HepG2 (cell line): ENCODE results near the gene SRC. TPM values are rescaled to one million over a fixed set of nuclear protein-coding genes. Genes with fewer than 3 reads are reported as not detected.

Source experiments
- GMEB2 ChIP-seq: IDR thresholded peaks from 2 replicates; pipeline ENCODE4 v1.6.1; 2016; ENCODE audit warnings: missing biosample characterization, missing genetic modification reagents, low read depth
- KMT2A ChIP-seq: sonication (generic); formaldehyde crosslinking; IDR thresholded peaks from 2 replicates; pipeline ENCODE4 v1.4.0; 2020; ENCODE audit warnings: missing genetic modification reagents
- LCORL ChIP-seq, 2 experiments: fragments of 450-650 bp in 1 of 2; sonication (generic) in 1 of 2; formaldehyde crosslinking in 1 of 2; IDR thresholded peaks; 2 replicates each; pipeline versions ENCODE4 v1.5.0 to v1.6.1; 2017 to 2020; ENCODE audit warnings: antibody characterized with exemption in 1 of 2, missing genetic modification reagents in 1 of 2
- MAFK ChIP-seq, 2 experiments: IDR thresholded peaks in 1 of 2; conservative IDR thresholded peaks in 1 of 2; 2 replicates each; pipeline ENCODE4 v1.6.1; 2011; ENCODE audit warnings: improper control_type of control experiment in 2 of 2, low read length in 2 of 2
- NFE2 ChIP-seq: sonication (generic); formaldehyde crosslinking; IDR thresholded peaks from 2 replicates; pipeline ENCODE4 v1.4.0; 2020; ENCODE audit warnings: missing genetic modification reagents
- NFRKB ChIP-seq: fragments of 450-650 bp; IDR thresholded peaks from 2 replicates; pipeline ENCODE4 v1.6.1; 2017
- NR2F1 ChIP-seq, 2 experiments: fragments of 450-650 bp in 1 of 2; formaldehyde crosslinking in 1 of 2; IDR thresholded peaks; 2 replicates each; pipeline versions ENCODE4 v1.5.0 to v1.6.1; 2016 to 2020; ENCODE audit warnings: mild to moderate bottlenecking in 1 of 2, missing compliant biosample characterization in 1 of 2, missing genetic modification reagents in 1 of 2, moderate library complexity in 1 of 2
- PAWR ChIP-seq: sonication (generic); formaldehyde crosslinking; IDR thresholded peaks from 2 replicates; pipeline ENCODE4 v1.4.0; 2020; ENCODE audit warnings: missing genetic modification reagents, mild to moderate bottlenecking, borderline replicate concordance
- POLR2G ChIP-seq: fragments of 200-400 bp; formaldehyde crosslinking; IDR thresholded peaks from 2 replicates; pipeline ENCODE4 v1.6.1; 2018; ENCODE audit warnings: mild to moderate bottlenecking, low read depth, low read length, moderate library complexity
- REXO4 ChIP-seq: sonication (generic); formaldehyde crosslinking; IDR thresholded peaks from 2 replicates; pipeline ENCODE4 v1.8.0; 2022; ENCODE audit warnings: missing genetic modification reagents, mild to moderate bottlenecking, borderline replicate concordance
- SIN3B ChIP-seq: fragments of 150-350 bp; IDR thresholded peaks from 2 replicates; pipeline ENCODE4 v1.6.1; 2014; ENCODE audit warnings: low read length
- SIX1 ChIP-seq: sonication (generic); formaldehyde crosslinking; IDR thresholded peaks from 2 replicates; pipeline ENCODE4 v1.4.0; 2020; ENCODE audit warnings: missing genetic modification reagents, borderline replicate concordance
- TOE1 ChIP-seq: sonication (generic); formaldehyde crosslinking; IDR thresholded peaks from 2 replicates; pipeline ENCODE4 v1.4.0; 2020; ENCODE audit warnings: mild to moderate bottlenecking, missing genetic modification reagents
- YEATS4 ChIP-seq: sonication (generic); formaldehyde crosslinking; IDR thresholded peaks from 2 replicates; pipeline ENCODE4 v1.4.0; 2020; ENCODE audit warnings: missing genetic modification reagents, borderline replicate concordance
- ZNF136 ChIP-seq: sonication (generic); formaldehyde crosslinking; IDR thresholded peaks from 2 replicates; pipeline ENCODE4 v1.8.1; 2022; ENCODE audit warnings: low read depth, mild to moderate bottlenecking, moderate library complexity, missing genetic modification reagents
- ZNF563 ChIP-seq: sonication (generic); formaldehyde crosslinking; IDR thresholded peaks from 2 replicates; pipeline ENCODE4 v1.8.0; 2022; ENCODE audit warnings: mild to moderate bottlenecking, moderate library complexity, missing genetic modification reagents
- ZNF720 ChIP-seq: sonication (generic); formaldehyde crosslinking; IDR thresholded peaks from 2 replicates; pipeline ENCODE4 v1.4.0; 2020; ENCODE audit warnings: missing genetic modification reagents
- ZNF841 ChIP-seq: sonication (generic); formaldehyde crosslinking; IDR thresholded peaks from 2 replicates; pipeline ENCODE4 v1.8.1; 2023; ENCODE audit warnings: missing genetic modification reagents, borderline replicate concordance
- ZSCAN30 ChIP-seq: sonication (generic); formaldehyde crosslinking; IDR thresholded peaks from 2 replicates; pipeline ENCODE4 v1.5.0; 2020; ENCODE audit warnings: mild to moderate bottlenecking, missing genetic modification reagents
- polyA plus RNA-seq, 8 experiments: library from polyadenylated mRNA; depleted of rRNA in 3 of 8; stranded (reverse) in 7 of 8; unstranded in 1 of 8; fragments of >200 nt; fragmentation: Illumina TruSeq in 4 of 8; extraction: Trizol in 4 of 8; gene quantifications; 2 replicates each; pipeline versions ENCODE4 v1.2.1 to v1.2.3, GENCODE V29; 2011 to 2016; ENCODE audit warnings: low read depth in 4 of 8, missing spikeins in 1 of 8, mixed read lengths in 1 of 8; ENCODE audit not compliant: insufficient read depth in 1 of 8
- total RNA-seq, 5 experiments: library from RNA; depleted of rRNA; stranded (reverse); fragments of >200 nt; fragmentation: Illumina TruSeq; extraction: Trizol; gene quantifications; 2 replicates each; pipeline ENCODE4 v1.2.3, GENCODE V29; 2016; ENCODE audit warnings: low read depth in 1 of 5
- TF ChIP-seq, protein P1 (sequence below): IDR thresholded peaks from 2 replicates; pipeline ENCODE4 v1.6.1; 2016; ENCODE audit warnings: low read depth
- TF ChIP-seq, protein P2 (sequence below): sonication (generic); formaldehyde crosslinking; IDR thresholded peaks from 2 replicates; pipeline ENCODE4 v1.4.0; 2020; ENCODE audit warnings: missing genetic modification reagents
- TF ChIP-seq, protein P3 (sequence below): IDR thresholded peaks from 2 replicates; pipeline ENCODE4 v1.6.1; 2016; ENCODE audit warnings: low read depth, control low read depth
- TF ChIP-seq, protein P4 (sequence below): IDR thresholded peaks from 2 replicates; pipeline ENCODE4 v1.6.1; 2016; ENCODE audit warnings: missing compliant biosample characterization, missing genetic modification reagents, borderline replicate concordance

The SRC gene
- total and polyA plus RNA-seq, 2 of the 13 experiments (the other 11 are each of a cell fraction or from before 2014, with no cell fraction given), result 54.7 to 192 TPM

- TF ChIP-seq, protein P1, sequence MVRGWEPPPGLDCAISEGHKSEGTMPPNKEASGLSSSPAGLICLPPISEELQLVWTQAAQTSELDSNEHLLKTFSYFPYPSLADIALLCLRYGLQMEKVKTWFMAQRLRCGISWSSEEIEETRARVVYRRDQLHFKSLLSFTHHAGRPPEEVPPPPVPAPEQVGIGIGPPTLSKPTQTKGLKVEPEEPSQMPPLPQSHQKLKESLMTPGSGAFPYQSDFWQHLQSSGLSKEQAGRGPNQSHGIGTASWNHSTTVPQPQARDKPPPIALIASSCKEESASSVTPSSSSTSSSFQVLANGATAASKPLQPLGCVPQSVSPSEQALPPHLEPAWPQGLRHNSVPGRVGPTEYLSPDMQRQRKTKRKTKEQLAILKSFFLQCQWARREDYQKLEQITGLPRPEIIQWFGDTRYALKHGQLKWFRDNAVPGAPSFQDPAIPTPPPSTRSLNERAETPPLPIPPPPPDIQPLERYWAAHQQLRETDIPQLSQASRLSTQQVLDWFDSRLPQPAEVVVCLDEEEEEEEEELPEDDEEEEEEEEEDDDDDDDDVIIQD, result no peak
- TF ChIP-seq LCORL (IDR thresholded peaks at IDR 0.05) (no peak), LCORL (CRISPR knock-in tag; IDR thresholded peaks at IDR 0.05) (peak; percentile 87; the same call in 1 of the 2 replicates), POLR2G (no peak), KMT2A (CRISPR knock-in tag) (peak; percentile 47; the same call in 1 of the 2 replicates), MAFK (conservative IDR thresholded peaks at IDR 0.05 in 1 of 2, IDR thresholded peaks at IDR 0.05 in 1 of 2; ENCODE audit: low read length in 2 of 2) (no peak; a peak in 1 of 4 replicates), NFRKB (no peak), ZNF563 (CRISPR knock-in tag) (no peak), ZNF136 (0 out of 2 replicates have a peak, but pooled peaks have one; percentile 37), SIN3B (no peak), PAWR (CRISPR knock-in tag) (no peak), ZNF841 (no peak), ZNF720 (CRISPR knock-in tag) (no peak), YEATS4 (CRISPR knock-in tag) (0 out of 2 replicates have a peak, but pooled peaks have one; percentile 26), NR2F1 (CRISPR knock-in tag; IDR thresholded peaks at IDR 0.05) (peak; percentile 63 to 83; a peak in 3 of 4 replicates), SIX1 (CRISPR knock-in tag) (no peak), NFE2 (CRISPR knock-in tag) (no peak), REXO4 (CRISPR knock-in tag) (no peak), ZSCAN30 (CRISPR knock-in tag) (no peak), GMEB2 (CRISPR knock-in tag) (no peak), TOE1 (CRISPR knock-in tag) (0 out of 2 replicates have a peak, but pooled peaks have one; percentile 52)
- TF ChIP-seq, protein P2, sequence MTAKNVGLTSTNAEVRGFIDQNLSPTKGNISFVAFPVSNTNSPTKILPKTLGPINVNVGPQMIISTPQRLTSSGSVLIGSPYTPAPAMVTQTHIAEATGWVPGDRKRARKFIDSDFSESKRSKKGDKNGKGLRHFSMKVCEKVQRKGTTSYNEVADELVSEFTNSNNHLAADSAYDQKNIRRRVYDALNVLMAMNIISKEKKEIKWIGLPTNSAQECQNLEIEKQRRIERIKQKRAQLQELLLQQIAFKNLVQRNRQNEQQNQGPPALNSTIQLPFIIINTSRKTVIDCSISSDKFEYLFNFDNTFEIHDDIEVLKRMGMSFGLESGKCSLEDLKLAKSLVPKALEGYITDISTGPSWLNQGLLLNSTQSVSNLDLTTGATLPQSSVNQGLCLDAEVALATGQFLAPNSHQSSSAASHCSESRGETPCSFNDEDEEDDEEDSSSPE (CRISPR knock-in tag), result no peak
- TF ChIP-seq, protein P3, sequence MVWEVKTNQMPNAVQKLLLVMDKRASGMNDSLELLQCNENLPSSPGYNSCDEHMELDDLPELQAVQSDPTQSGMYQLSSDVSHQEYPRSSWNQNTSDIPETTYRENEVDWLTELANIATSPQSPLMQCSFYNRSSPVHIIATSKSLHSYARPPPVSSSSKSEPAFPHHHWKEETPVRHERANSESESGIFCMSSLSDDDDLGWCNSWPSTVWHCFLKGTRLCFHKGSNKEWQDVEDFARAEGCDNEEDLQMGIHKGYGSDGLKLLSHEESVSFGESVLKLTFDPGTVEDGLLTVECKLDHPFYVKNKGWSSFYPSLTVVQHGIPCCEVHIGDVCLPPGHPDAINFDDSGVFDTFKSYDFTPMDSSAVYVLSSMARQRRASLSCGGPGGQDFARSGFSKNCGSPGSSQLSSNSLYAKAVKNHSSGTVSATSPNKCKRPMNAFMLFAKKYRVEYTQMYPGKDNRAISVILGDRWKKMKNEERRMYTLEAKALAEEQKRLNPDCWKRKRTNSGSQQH, result no peak
- TF ChIP-seq, protein P4, sequence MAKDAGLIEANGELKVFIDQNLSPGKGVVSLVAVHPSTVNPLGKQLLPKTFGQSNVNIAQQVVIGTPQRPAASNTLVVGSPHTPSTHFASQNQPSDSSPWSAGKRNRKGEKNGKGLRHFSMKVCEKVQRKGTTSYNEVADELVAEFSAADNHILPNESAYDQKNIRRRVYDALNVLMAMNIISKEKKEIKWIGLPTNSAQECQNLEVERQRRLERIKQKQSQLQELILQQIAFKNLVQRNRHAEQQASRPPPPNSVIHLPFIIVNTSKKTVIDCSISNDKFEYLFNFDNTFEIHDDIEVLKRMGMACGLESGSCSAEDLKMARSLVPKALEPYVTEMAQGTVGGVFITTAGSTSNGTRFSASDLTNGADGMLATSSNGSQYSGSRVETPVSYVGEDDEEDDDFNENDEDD (CRISPR knock-in tag), result no peak
These were observed 8.5 kb upstream of the SRC start (continued) for GRCh38 chr20:37337208-37337991.
